HepG2 (cell line): ENCODE measurements around the gene NBEA. TPM values are rescaled to one million over a fixed set of nuclear protein-coding genes. Genes with fewer than 3 reads are reported as not detected.
"Not testable (repeated sequence)": the region's sequence is repeated elsewhere in the genome, so short reads cannot be mapped to it uniquely, and the experiment has no call there.

Source experiments
- ARID5B ChIP-seq: IDR thresholded peaks from 2 replicates; pipeline ENCODE4 v1.4.0; 2020; ENCODE audit warnings: mild to moderate bottlenecking, missing genetic modification reagents
- CREM ChIP-seq, 2 experiments: sonication (generic) in 1 of 2; formaldehyde crosslinking in 1 of 2; IDR thresholded peaks; 2 replicates each; pipeline versions ENCODE4 v1.4.0 to v1.6.1; 2016 to 2020; ENCODE audit warnings: antibody characterized with exemption in 1 of 2, mild to moderate bottlenecking in 1 of 2, missing genetic modification reagents in 1 of 2
- FOXA1 ChIP-seq, 2 experiments: fragments of 450-650 bp in 1 of 2; sonication (generic) in 1 of 2; formaldehyde crosslinking in 1 of 2; IDR thresholded peaks; 2 replicates each; pipeline versions ENCODE4 v1.4.0 to v1.6.1; 2016 to 2020; ENCODE audit warnings: missing genetic modification reagents in 1 of 2
- FOXA3 ChIP-seq: IDR thresholded peaks from 2 replicates; pipeline ENCODE4 v1.6.1; 2016; ENCODE audit warnings: missing genetic modification reagents, missing compliant biosample characterization
- FOXK1 ChIP-seq: sonication (generic); formaldehyde crosslinking; IDR thresholded peaks from 2 replicates; pipeline ENCODE4 v1.4.0; 2020; ENCODE audit warnings: low read depth, missing genetic modification reagents, borderline replicate concordance
- FOXP1 ChIP-seq, 2 experiments: fragments of 450-650 bp in 1 of 2; IDR thresholded peaks; 2 replicates each; pipeline ENCODE4 v1.6.1; 2017 to 2018; ENCODE audit warnings: antibody characterized with exemption in 1 of 2
- PAXIP1 ChIP-seq: sonication (generic); formaldehyde crosslinking; conservative IDR thresholded peaks from 2 replicates; pipeline ENCODE4 v1.4.0; 2020; ENCODE audit warnings: mild to moderate bottlenecking, missing genetic modification reagents, moderate library complexity
- ZBTB34 ChIP-seq: sonication (generic); formaldehyde crosslinking; IDR thresholded peaks from 2 replicates; pipeline ENCODE4 v1.8.0; 2022; ENCODE audit warnings: mild to moderate bottlenecking, missing genetic modification reagents
- ZNF644 ChIP-seq: IDR thresholded peaks from 2 replicates; pipeline ENCODE4 v1.6.1; 2016; ENCODE audit warnings: low read depth
- polyA plus RNA-seq, 8 experiments: library from polyadenylated mRNA; depleted of rRNA in 3 of 8; stranded (reverse) in 7 of 8; unstranded in 1 of 8; fragments of >200 nt; fragmentation: Illumina TruSeq in 4 of 8; extraction: Trizol in 4 of 8; gene quantifications; 2 replicates each; pipeline versions ENCODE4 v1.2.1 to v1.2.3, GENCODE V29; 2011 to 2016; ENCODE audit warnings: low read depth in 4 of 8, missing spikeins in 1 of 8, mixed read lengths in 1 of 8; ENCODE audit not compliant: insufficient read depth in 1 of 8
- total RNA-seq, 5 experiments: library from RNA; depleted of rRNA; stranded (reverse); fragments of >200 nt; fragmentation: Illumina TruSeq; extraction: Trizol; gene quantifications; 2 replicates each; pipeline ENCODE4 v1.2.3, GENCODE V29; 2016; ENCODE audit warnings: low read depth in 1 of 5
- TF ChIP-seq, protein P1 (sequence below): sonication (generic); formaldehyde crosslinking; IDR thresholded peaks from 2 replicates; pipeline ENCODE4 v1.5.1; 2020; ENCODE audit warnings: mild to moderate bottlenecking, missing genetic modification reagents, borderline replicate concordance

NBEA gene
- total and polyA plus RNA-seq, 2 of the 13 experiments (the other 11 are each of a cell fraction or from before 2014, with no cell fraction given), result 2.7 to 2.8 TPM

DNA sequence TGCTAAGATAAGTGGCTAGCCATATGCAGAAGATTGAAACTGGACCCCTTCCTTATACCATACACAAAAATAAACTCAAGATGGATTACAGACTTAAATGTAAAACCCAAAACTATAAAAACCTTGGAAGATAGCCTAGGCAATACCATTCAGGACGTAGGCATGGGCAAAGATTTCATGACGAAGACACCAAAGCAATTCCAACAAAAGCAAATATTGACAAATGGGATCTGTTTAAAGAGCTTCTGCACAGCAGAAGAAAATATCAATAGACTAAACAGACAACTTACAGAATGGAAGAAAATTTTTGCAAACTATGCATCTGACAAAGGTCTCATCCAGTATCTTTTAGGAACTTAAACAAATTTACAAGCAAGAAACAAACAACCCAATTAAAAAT is 466.2 kb downstream of the NBEA start (continued):
- TF ChIP-seq, protein P1, sequence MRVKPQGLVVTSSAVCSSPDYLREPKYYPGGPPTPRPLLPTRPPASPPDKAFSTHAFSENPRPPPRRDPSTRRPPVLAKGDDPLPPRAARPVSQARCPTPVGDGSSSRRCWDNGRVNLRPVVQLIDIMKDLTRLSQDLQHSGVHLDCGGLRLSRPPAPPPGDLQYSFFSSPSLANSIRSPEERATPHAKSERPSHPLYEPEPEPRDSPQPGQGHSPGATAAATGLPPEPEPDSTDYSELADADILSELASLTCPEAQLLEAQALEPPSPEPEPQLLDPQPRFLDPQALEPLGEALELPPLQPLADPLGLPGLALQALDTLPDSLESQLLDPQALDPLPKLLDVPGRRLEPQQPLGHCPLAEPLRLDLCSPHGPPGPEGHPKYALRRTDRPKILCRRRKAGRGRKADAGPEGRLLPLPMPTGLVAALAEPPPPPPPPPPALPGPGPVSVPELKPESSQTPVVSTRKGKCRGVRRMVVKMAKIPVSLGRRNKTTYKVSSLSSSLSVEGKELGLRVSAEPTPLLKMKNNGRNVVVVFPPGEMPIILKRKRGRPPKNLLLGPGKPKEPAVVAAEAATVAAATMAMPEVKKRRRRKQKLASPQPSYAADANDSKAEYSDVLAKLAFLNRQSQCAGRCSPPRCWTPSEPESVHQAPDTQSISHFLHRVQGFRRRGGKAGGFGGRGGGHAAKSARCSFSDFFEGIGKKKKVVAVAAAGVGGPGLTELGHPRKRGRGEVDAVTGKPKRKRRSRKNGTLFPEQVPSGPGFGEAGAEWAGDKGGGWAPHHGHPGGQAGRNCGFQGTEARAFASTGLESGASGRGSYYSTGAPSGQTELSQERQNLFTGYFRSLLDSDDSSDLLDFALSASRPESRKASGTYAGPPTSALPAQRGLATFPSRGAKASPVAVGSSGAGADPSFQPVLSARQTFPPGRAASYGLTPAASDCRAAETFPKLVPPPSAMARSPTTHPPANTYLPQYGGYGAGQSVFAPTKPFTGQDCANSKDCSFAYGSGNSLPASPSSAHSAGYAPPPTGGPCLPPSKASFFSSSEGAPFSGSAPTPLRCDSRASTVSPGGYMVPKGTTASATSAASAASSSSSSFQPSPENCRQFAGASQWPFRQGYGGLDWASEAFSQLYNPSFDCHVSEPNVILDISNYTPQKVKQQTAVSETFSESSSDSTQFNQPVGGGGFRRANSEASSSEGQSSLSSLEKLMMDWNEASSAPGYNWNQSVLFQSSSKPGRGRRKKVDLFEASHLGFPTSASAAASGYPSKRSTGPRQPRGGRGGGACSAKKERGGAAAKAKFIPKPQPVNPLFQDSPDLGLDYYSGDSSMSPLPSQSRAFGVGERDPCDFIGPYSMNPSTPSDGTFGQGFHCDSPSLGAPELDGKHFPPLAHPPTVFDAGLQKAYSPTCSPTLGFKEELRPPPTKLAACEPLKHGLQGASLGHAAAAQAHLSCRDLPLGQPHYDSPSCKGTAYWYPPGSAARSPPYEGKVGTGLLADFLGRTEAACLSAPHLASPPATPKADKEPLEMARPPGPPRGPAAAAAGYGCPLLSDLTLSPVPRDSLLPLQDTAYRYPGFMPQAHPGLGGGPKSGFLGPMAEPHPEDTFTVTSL (CRISPR knock-in tag), result peak; percentile 98
- TF ChIP-seq FOXA1 (IDR thresholded peaks at IDR 0.05) (peak; percentile 63), FOXA1 (CRISPR knock-in tag; IDR thresholded peaks at IDR 0.05) (peak; percentile 74; the same call in 1 of the 2 replicates), CREM (IDR thresholded peaks at IDR 0.05) (peak; percentile 40; the same call in 1 of the 2 replicates), FOXA3 (CRISPR knock-in tag) (peak; percentile 87), ZBTB34 (CRISPR knock-in tag) (0 out of 2 replicates have a peak, but pooled peaks have one; percentile 35), PAXIP1 (CRISPR knock-in tag) (peak; percentile 63), ARID5B (CRISPR knock-in tag) (peak; percentile 85), FOXP1 (CRISPR knock-in tag; IDR thresholded peaks at IDR 0.05) (peak; percentile 75), FOXK1 (peak; percentile 66; the same call in 1 of the 2 replicates), ZNF644 (CRISPR knock-in tag) (peak; percentile 59; the same call in 1 of the 2 replicates)
- TF ChIP-seq CREM (CRISPR knock-in tag; IDR thresholded peaks at IDR 0.05); FOXP1 (IDR thresholded peaks at IDR 0.05): not testable (repeated sequence)
